ENCODE results near the gene GALNS. TPM values are rescaled to one million over a fixed set of nuclear protein-coding genes. Genes with fewer than 3 reads are reported as not detected.

The GALNS gene
- total RNA-seq (10 to 100 TPM; 65.3 to 94.4 TPM), polyA plus RNA-seq (ENCODE audit: insufficient read depth, low read depth, low replicate concordance) (55.9 TPM)
- long read RNA-seq, donor 1, partial matches to known transcripts, result 0 of 2 reads
- long read RNA-seq, donor 1, other reads (novel, unspliced or antisense), result 0 of 2 reads
- long read RNA-seq, donor 2, partial matches to known transcripts, result 0 of 1 reads
- long read RNA-seq, donor 2, other reads (novel, unspliced or antisense), result 0 of 1 reads

GRCh38 chr16:88856828-88857727 lies at the start of gene GALNS, which contains the start of gene TRAPPC2L:
Gene GALNS (minus strand): TSS chr16:88856947. CDS start chr16:88856877, 70 bp downstream.
Gene TRAPPC2L (plus strand): TSS chr16:88857127. CDS start chr16:88857151, 24 bp downstream.
- no peaks in the 10 kb centered on the region for H3K9me3 ChIP-seq
- intact Hi-C loops (cut with DNase I; ENCODE audit: low total_unique reads), result no loop called here
- no peaks in the 10 kb centered on the region for H3K27me3 ChIP-seq
- DNase-seq, result peak; percentile 100
- TF ChIP-seq CTCF (IDR thresholded peaks at IDR 0.05) (peak in 1 of 3 experiments; percentile 18), POLR2A (IDR thresholded peaks at IDR 0.05) (peak; percentile 31)
- peaks cover 37% of the 10 kb centered on the region for H3K4me1 ChIP-seq
- no peaks in the 10 kb centered on the region for H3K36me3 ChIP-seq (ENCODE audit: low read depth, missing control alignments)
- H3K27ac ChIP-seq, result peak within 1 kb of the TSS; percentile 83 to 88
- H3K4me3 ChIP-seq, result peak within 1 kb of the TSS; percentile 84 to 92
- WGBS, 2 donors, result 0 to 1% methylated on average over 14 to 70 of the region's 87 CpGs

- H3K4me1 ChIP-seq, result peaks cover 10% of the 10 kb centered on the region
- no peak overlapping the region for H3K4me3 ChIP-seq
- DNase-seq, result no peak
- no peaks in the 10 kb centered on the region for H3K27me3 ChIP-seq
- TF ChIP-seq CTCF (IDR thresholded peaks at IDR 0.05) (no peak), POLR2A (IDR thresholded peaks at IDR 0.05) (no peak)
- no peak overlapping the region for H3K27ac ChIP-seq
- WGBS, 2 donors, result 88 to 96% methylated on average over 12 to 16 of the region's 16 CpGs
- no peaks in the 10 kb centered on the region for H3K36me3 ChIP-seq (ENCODE audit: low read depth, missing control alignments)
- intact Hi-C loops (cut with DNase I; ENCODE audit: low total_unique reads), result no loop called here
- no peaks in the 10 kb centered on the region for H3K9me3 ChIP-seq
Observed at GRCh38 chr16:88906020-88906419, 49.3 kb upstream of the GALNS start.

- 50 to 52% methylated on average over 6 to 13 of the region's 13 CpGs for WGBS, 2 donors
- intact Hi-C loops (cut with DNase I; ENCODE audit: low total_unique reads), result no loop called here
Observed at GRCh38 chr16:88905563-88905962, 48.8 kb upstream of the GALNS start.

GRCh38 chr16:88904676-88905365 lies 48.1 kb upstream of the GALNS start:
- WGBS, 2 donors, result 85 to 86% methylated on average over 16 to 21 of the region's 21 CpGs
- no peak for DNase-seq
- no peak for TF ChIP-seq POLR2A (IDR thresholded peaks at IDR 0.05)
- no peak for TF ChIP-seq CTCF (IDR thresholded peaks at IDR 0.05)

More at GRCh38 chr16:88905563-88905962, 48.8 kb upstream of the GALNS start:
- no peaks in the 10 kb centered on the region for H3K36me3 ChIP-seq (ENCODE audit: low read depth, missing control alignments)
- peaks cover 7% of the 10 kb centered on the region for H3K4me1 ChIP-seq
- TF ChIP-seq POLR2A (IDR thresholded peaks at IDR 0.05) (no peak), CTCF (IDR thresholded peaks at IDR 0.05) (no peak)
- DNase-seq, result peak; percentile 63
- no peaks in the 10 kb centered on the region for H3K27me3 ChIP-seq
- no peaks in the 10 kb centered on the region for H3K9me3 ChIP-seq
- no peak overlapping the region for H3K4me3 ChIP-seq
- H3K27ac ChIP-seq, result no peak overlapping the region

More at GRCh38 chr16:88904676-88905365, 48.1 kb upstream of the GALNS start:
- no peaks in the 10 kb centered on the region for H3K27me3 ChIP-seq
- intact Hi-C loops (cut with DNase I; ENCODE audit: low total_unique reads), result no loop called here
- no peak overlapping the region for H3K27ac ChIP-seq
- H3K4me3 ChIP-seq, result no peak overlapping the region
- peaks cover 5% of the 10 kb centered on the region for H3K4me1 ChIP-seq
- no peaks in the 10 kb centered on the region for H3K9me3 ChIP-seq
- no peaks in the 10 kb centered on the region for H3K36me3 ChIP-seq (ENCODE audit: low read depth, missing control alignments)
